ENCODE measurements around the gene LSM14B. TPM values are rescaled to one million over a fixed set of nuclear protein-coding genes. Genes with fewer than 3 reads are reported as not detected.

Gene LSM14B
- total and polyA plus RNA-seq, 4 donors = 16.4 to 41.7 (median 27.8) TPM

DNA sequence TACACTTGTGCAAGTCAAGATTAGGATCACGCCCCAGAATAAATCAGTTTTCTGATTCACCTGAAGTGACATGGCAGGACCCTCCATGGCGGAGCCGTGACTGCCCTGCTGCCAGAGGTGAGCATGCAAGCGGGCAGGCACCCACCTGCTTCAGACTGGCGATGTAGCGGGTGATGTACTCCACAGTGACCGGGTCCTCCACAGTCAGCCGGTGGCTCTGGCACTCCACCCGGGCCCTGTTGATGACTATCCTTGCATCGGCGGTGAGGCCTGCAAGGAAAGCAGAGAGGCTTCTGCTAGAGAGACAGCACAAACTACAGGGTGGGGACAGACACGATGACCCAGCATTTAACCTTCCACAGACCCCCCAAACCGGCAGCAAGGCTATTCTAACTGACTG lies 17.4 kb downstream of the LSM14B start:
- Histone ChIP-seq H3K36me3 (ENCODE audit: control insufficient read depth in 4 of 4, insufficient read depth in 4 of 4, low read length in 4 of 4) (peaks cover 34 to 49% (median 41%) of the 10 kb centered on the region in 4 donors), H3K27me3 (ENCODE audit: control insufficient read depth in 3 of 3, insufficient read depth in 3 of 3, low read length in 2 of 3) (no peaks in the 10 kb centered on the region), H3K4me1 (ENCODE audit: control insufficient read depth in 5 of 5, insufficient read depth in 5 of 5, low read length in 5 of 5) (peaks cover 1 to 16% (median 11%) of the 10 kb centered on the region in 5 donors), H3K27ac (ENCODE audit: low read depth in 1 of 2, low read length in 1 of 2) (no peak overlapping the region), H3K9ac (ENCODE audit: insufficient read depth in 1 of 2, low read length in 2 of 2) (no peak overlapping the region), H3K9me3 (ENCODE audit: control insufficient read depth in 4 of 4, insufficient read depth in 3 of 4, low read length in 3 of 4) (no peaks in the 10 kb centered on the region), H3K4me3 (no peak overlapping the region)
- TF ChIP-seq, protein P1, sequence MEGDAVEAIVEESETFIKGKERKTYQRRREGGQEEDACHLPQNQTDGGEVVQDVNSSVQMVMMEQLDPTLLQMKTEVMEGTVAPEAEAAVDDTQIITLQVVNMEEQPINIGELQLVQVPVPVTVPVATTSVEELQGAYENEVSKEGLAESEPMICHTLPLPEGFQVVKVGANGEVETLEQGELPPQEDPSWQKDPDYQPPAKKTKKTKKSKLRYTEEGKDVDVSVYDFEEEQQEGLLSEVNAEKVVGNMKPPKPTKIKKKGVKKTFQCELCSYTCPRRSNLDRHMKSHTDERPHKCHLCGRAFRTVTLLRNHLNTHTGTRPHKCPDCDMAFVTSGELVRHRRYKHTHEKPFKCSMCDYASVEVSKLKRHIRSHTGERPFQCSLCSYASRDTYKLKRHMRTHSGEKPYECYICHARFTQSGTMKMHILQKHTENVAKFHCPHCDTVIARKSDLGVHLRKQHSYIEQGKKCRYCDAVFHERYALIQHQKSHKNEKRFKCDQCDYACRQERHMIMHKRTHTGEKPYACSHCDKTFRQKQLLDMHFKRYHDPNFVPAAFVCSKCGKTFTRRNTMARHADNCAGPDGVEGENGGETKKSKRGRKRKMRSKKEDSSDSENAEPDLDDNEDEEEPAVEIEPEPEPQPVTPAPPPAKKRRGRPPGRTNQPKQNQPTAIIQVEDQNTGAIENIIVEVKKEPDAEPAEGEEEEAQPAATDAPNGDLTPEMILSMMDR (IDR thresholded peaks at IDR 0.05; ENCODE audit: control extremely low read depth, extremely low read depth) = no peak
- WGBS, 2 donors = 93 to 94% methylated on average over 13 of the region's 13 CpGs
- DNase-seq (no peak), ATAC-seq (ENCODE audit: insufficient read depth, low FRiP score) (no peak)

DNA sequence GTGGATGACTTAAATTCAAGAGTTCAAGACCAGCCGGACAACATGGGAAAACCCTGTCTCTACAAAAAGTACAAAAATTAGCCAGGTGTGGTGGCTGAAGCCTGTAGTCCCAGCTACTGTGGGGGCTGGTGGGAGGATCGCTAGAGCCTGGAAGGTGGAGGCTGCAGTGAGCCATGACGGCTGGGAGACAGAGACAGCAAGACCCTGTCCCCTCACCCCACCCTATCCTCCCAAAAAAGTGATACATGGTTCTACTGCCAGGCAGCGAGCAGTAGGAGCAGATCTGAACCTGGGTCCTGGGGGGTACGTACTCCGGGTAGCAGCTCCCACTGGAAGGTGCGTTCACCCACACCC lies 18.7 kb downstream of the LSM14B start:
- DNase-seq = no peak
- Histone ChIP-seq H3K9me3 (ENCODE audit: control insufficient read depth in 4 of 4, insufficient read depth in 3 of 4, low read length in 3 of 4) (no peaks in the 10 kb centered on the region), H3K27me3 (ENCODE audit: control insufficient read depth in 3 of 3, insufficient read depth in 3 of 3, low read length in 2 of 3) (no peaks in the 10 kb centered on the region), H3K36me3 (ENCODE audit: control insufficient read depth in 4 of 4, insufficient read depth in 4 of 4, low read length in 4 of 4) (peaks cover 31 to 45% (median 39%) of the 10 kb centered on the region in 4 donors), H3K9ac (ENCODE audit: insufficient read depth in 1 of 2, low read length in 2 of 2) (no peak overlapping the region), H3K4me1 (ENCODE audit: control insufficient read depth in 5 of 5, insufficient read depth in 5 of 5, low read length in 5 of 5) (peaks cover 4 to 26% (median 16%) of the 10 kb centered on the region in 5 donors), H3K4me3 (no peak overlapping the region), H3K27ac (ENCODE audit: low read depth in 1 of 2, low read length in 1 of 2) (peak overlapping the region in 1 of 2 donors; percentile 13)
- no peak for ATAC-seq (ENCODE audit: insufficient read depth, low FRiP score)
- TF ChIP-seq, protein P1 (IDR thresholded peaks at IDR 0.05; ENCODE audit: control extremely low read depth, extremely low read depth) = no peak
- 80 to 92% methylated on average over 7 of the region's 7 CpGs for WGBS, 2 donors

DNA sequence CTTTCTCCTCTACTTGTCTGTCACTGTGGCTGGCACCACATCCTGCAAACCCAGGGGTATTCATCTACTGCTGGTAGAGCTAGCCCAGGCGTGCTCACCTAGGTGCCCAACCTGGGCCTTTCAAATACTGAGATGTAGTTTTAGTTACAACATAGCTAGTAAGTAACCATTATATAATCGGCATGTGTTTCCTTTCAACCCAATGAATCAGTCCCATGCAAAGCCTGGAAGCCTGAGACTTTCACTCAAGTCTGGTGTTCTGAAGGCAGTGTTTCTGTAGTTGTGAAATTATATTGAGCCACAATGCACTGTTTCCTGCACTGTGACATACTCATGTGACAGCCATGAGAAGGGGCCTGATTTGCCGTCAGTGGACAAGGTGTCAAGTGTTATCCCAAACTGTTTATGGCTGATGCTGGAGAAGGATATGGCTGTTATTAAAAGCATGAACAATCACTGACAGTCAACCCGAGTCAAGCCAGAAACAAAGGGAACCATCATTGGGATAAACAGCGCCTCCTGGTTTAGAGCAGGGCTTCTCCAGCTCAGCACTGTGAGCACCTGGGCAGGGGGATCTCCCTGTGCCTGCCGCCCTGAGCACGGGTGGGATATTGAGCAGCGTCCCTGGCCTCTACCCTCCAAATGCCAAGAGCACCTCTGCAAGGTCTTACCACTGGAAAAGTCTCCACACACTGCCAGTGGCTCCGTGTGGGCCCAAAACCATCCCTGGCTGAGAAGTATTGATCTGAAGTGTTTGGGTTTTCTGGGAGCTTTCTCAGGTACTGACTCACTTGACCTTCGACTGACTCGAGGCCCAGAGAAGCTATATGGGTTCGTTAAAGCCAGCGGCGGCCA lies 19.3 kb downstream of the LSM14B start:
- ATAC-seq (ENCODE audit: insufficient read depth, low FRiP score) = no peak
- peak overlapping the region; percentile 98 for H3K4me3 ChIP-seq
- peak overlapping the region; percentile 22 to 98 for H3K27ac ChIP-seq (ENCODE audit: low read depth in 1 of 2, low read length in 1 of 2)
- H3K9me3 ChIP-seq (ENCODE audit: control insufficient read depth in 4 of 4, insufficient read depth in 3 of 4, low read length in 3 of 4) = no peaks in the 10 kb centered on the region
- DNase-seq = no peak
- WGBS, 2 donors = 21% methylated on average over 14 of the region's 14 CpGs
- H3K36me3 ChIP-seq (ENCODE audit: control insufficient read depth in 4 of 4, insufficient read depth in 4 of 4, low read length in 4 of 4) = peaks cover 31 to 40% (median 38%) of the 10 kb centered on the region in 4 donors
- no peaks in the 10 kb centered on the region for H3K27me3 ChIP-seq (ENCODE audit: control insufficient read depth in 3 of 3, insufficient read depth in 3 of 3, low read length in 2 of 3)
- peaks cover 4 to 26% (median 16%) of the 10 kb centered on the region in 5 donors for H3K4me1 ChIP-seq (ENCODE audit: control insufficient read depth in 5 of 5, insufficient read depth in 5 of 5, low read length in 5 of 5)
- peak overlapping the region; percentile 36 to 59 for H3K9ac ChIP-seq (ENCODE audit: insufficient read depth in 1 of 2, low read length in 2 of 2)
- TF ChIP-seq, protein P1 (IDR thresholded peaks at IDR 0.05; ENCODE audit: control extremely low read depth, extremely low read depth) = no peak

Measured in lung (tissue), 12 donors.